Fibroblast of mammary gland (primary cell): Measurements from ENCODE around the gene UGT2B17.

ENCODE experiments used
- DNase-seq: peaks from one replicate; pipeline ENCODE4 v3.0.0-alpha.2; 2010; ENCODE audit warnings: low read depth
- H3K4me3 ChIP-seq: 2 replicates; pipeline ENCODE4 v1.5.1; 2011; ENCODE audit warnings: low read depth, mild to moderate bottlenecking, low read length, moderate library complexity; ENCODE audit not compliant: control insufficient read depth
- CTCF ChIP-seq: conservative IDR thresholded peaks from 2 replicates; pipeline ENCODE4 v1.5.1; 2011; ENCODE audit warnings: low read depth, low read length, inconsistent platforms; ENCODE audit not compliant: control insufficient read depth, insufficient read depth

Gene UGT2B17

GRCh38 chr4:68597482-68597881 is 21.4 kb upstream of the UGT2B17 start:
- H3K4me3 ChIP-seq: no peak overlapping the region
- no peak for DNase-seq
- no peak for TF ChIP-seq CTCF

- DNase-seq: no peak
- TF ChIP-seq CTCF: no peak
- no peak overlapping the region for H3K4me3 ChIP-seq
Observed at GRCh38 chr4:68594678-68595077, 18.6 kb upstream of the UGT2B17 start.

GRCh38 chr4:68593112-68593511 is 17.0 kb upstream of the UGT2B17 start:
- TF ChIP-seq CTCF: no peak
- no peak overlapping the region for H3K4me3 ChIP-seq
- no peak for DNase-seq

- no peak for TF ChIP-seq CTCF
- DNase-seq: no peak
- H3K4me3 ChIP-seq: no peak overlapping the region
Observed at GRCh38 chr4:68592673-68593072, 16.6 kb upstream of the UGT2B17 start.

- DNase-seq: no peak
Observed at GRCh38 chr4:68591204-68591603, 15.1 kb upstream of the UGT2B17 start.

GRCh38 chr4:68589790-68590189 is 13.7 kb upstream of the UGT2B17 start:
- no peak overlapping the region for H3K4me3 ChIP-seq
- no peak for DNase-seq
- no peak for TF ChIP-seq CTCF

More at GRCh38 chr4:68591204-68591603, 15.1 kb upstream of the UGT2B17 start:
- H3K4me3 ChIP-seq: no peak overlapping the region
- no peak for TF ChIP-seq CTCF

GRCh38 chr4:68582339-68582717 is 6.2 kb upstream of the UGT2B17 start:
- TF ChIP-seq CTCF: no peak
- H3K4me3 ChIP-seq: no peak overlapping the region
- no peak for DNase-seq
